Ectodermal cell (in vitro differentiated cells): ENCODE data around the gene STARD4.

Experiments used
- H3K27ac ChIP-seq: 2 replicates; pipeline ENCODE4 v1.7.0; 2013; ENCODE audit warnings: mild to moderate bottlenecking, low read depth, low read length; ENCODE audit not compliant: insufficient read depth, poor library complexity, severe bottlenecking
- H3K27me3 ChIP-seq: 2 replicates; pipeline ENCODE4 v1.7.0; 2013; ENCODE audit warnings: mild to moderate bottlenecking, low read length; ENCODE audit not compliant: insufficient read depth, control insufficient read depth, poor library complexity, severe bottlenecking
- H3K36me3 ChIP-seq: one replicate; pipeline ENCODE4 v1.7.0; 2013; ENCODE audit warnings: low read length; ENCODE audit not compliant: control insufficient read depth, insufficient read depth
- H3K4me1 ChIP-seq: one replicate; pipeline ENCODE4 v1.7.0; 2013; ENCODE audit warnings: low read length; ENCODE audit not compliant: control insufficient read depth, insufficient read depth
- H3K4me3 ChIP-seq: 2 replicates; pipeline ENCODE4 v1.7.0; 2013; ENCODE audit warnings: low read depth, low read length, control low read depth; ENCODE audit not compliant: insufficient read depth
- H3K9me3 ChIP-seq: 2 replicates; pipeline ENCODE4 v1.7.0; 2013; ENCODE audit warnings: mild to moderate bottlenecking, low read length, moderate library complexity; ENCODE audit not compliant: control insufficient read depth
- WGBS, 2 experiments: methylation state at CpG; one replicate each; pipeline ENCODE4 v1.1.7; 2013; ENCODE audit warnings: missing lambda C conversion rate in 2 of 2; 5-methylcytosine and 5-hydroxymethylcytosine counted together

Gene STARD4

GRCh38 chr5:111505096-111505495 lies 7.2 kb downstream of the STARD4 start:
- Histone ChIP-seq H3K4me3 (no peak overlapping the region), H3K4me1 (no peaks in the 10 kb centered on the region), H3K9me3 (no peaks in the 10 kb centered on the region), H3K27me3 (no peaks in the 10 kb centered on the region), H3K27ac (no peak overlapping the region), H3K36me3 (peaks cover 10% of the 10 kb centered on the region)
- WGBS, 2 experiments: 94 to 97% methylated on average over 1 of the region's 1 CpG

DNA sequence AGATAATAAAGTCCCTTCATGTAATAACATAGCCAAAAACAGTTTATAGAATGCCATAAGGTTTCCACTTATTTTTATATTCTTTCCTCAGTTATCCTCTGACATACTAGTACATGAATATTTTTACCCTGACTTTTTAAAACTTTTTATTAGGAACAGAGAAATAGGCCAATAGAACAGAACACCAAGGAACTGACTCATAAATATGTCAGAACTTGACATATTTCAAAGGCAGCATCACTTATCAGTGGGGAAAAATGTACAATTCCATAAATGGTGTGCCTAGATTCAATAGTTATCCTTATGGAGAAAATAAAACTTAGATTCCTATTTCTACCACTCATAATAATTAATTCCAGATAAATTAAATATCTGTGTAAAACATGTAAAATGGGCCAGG lies 9.4 kb downstream of the STARD4 start:
- Histone ChIP-seq H3K36me3 (peaks cover 16% of the 10 kb centered on the region), H3K4me3 (no peak overlapping the region), H3K4me1 (no peaks in the 10 kb centered on the region), H3K27me3 (no peaks in the 10 kb centered on the region), H3K27ac (no peak overlapping the region), H3K9me3 (no peaks in the 10 kb centered on the region)

DNA sequence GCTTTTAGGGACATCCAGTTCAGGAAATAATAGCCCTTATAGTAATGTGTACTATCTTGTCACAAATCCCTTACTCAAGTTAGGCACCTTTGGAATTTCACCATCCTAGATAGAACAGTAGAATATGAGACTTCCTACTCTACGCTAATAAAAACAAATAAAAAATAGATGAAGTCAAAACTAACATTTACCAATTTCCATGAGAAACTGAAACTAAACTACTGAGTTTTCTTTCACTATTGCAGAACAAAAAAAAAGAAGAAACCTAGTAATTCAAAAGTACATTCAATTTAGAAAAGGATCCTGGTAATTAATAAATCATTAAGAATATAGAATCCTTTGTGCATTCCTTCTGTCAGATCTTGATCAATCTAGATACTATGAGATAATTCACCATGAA lies 14.0 kb downstream of the STARD4 start:
- WGBS, 2 experiments: 100% methylated on average over 1 of the region's 1 CpG; no CpG with 5 or more reads in 1 of the 2 experiments
- no peaks in the 10 kb centered on the region for H3K27me3 ChIP-seq
- H3K4me1 ChIP-seq: no peaks in the 10 kb centered on the region
- no peaks in the 10 kb centered on the region for H3K9me3 ChIP-seq
- no peak overlapping the region for H3K27ac ChIP-seq
- H3K4me3 ChIP-seq: no peak overlapping the region
- H3K36me3 ChIP-seq: peaks cover 12% of the 10 kb centered on the region

DNA sequence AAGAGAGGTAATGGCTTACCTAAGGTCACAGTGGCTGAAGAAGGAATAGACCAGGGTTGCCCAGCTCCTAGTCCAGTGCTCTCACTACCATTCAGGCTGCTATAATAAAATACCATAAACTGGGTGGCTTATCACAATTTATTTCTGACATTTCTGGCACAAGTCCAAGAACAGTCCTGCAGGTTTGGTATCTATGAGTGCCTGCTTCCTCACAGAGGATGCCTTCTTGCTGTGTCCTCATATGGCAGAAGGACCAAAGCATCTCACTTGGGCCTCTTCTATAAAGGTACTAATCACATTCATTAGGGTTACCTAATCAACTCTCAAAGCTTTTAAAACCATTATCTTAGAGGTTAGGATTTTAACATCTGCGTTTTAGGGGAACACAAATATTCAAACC lies 17.2 kb downstream of the STARD4 start:
- no peak overlapping the region for H3K4me3 ChIP-seq
- no peaks in the 10 kb centered on the region for H3K9me3 ChIP-seq
- WGBS, 2 experiments: no CpG with 5 or more reads among the region's 1 CpG
- peaks cover 7% of the 10 kb centered on the region for H3K36me3 ChIP-seq
- H3K27me3 ChIP-seq: no peaks in the 10 kb centered on the region
- no peak overlapping the region for H3K27ac ChIP-seq
- no peaks in the 10 kb centered on the region for H3K4me1 ChIP-seq

DNA sequence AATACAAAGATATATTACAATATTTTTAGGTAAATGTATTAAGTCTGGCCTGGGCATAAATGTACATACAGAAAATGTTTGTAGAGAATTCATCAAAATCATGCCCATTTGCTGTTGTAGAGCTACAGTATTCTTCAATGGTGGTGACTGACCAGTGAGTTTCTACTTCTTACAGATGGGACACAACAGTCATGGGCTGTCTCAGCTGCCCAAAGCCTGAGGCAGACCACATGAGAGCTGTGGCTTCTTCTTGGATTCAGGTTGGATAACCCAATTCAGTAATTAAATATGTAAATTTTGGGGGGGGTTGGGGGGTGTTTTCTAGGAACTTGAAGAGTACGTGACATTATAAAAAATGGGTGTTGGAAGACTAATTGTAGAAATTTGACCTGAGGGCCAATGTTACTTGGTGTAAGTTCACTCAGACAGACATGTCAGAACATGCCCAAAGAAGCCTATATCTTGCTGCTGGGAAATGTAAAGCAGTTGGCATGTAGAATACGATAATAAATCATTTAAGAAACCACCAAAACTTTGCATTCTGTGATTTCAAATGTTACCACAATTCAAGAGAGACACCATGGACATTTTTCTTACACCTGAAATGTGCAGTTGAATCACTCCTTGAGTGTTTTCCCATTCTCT lies 17.9 kb downstream of the STARD4 start:
- no peaks in the 10 kb centered on the region for H3K27me3 ChIP-seq
- H3K4me3 ChIP-seq: no peak overlapping the region
- H3K27ac ChIP-seq: no peak overlapping the region
- H3K9me3 ChIP-seq: no peaks in the 10 kb centered on the region
- H3K36me3 ChIP-seq: peaks cover 3% of the 10 kb centered on the region
- H3K4me1 ChIP-seq: no peaks in the 10 kb centered on the region
- 88 to 94% methylated on average over 2 of the region's 2 CpGs for WGBS, 2 experiments

- H3K27ac ChIP-seq: no peak overlapping the region
- WGBS, 2 experiments: 91 to 96% methylated on average over 2 of the region's 2 CpGs
- H3K4me1 ChIP-seq: no peaks in the 10 kb centered on the region
- H3K36me3 ChIP-seq: no peaks in the 10 kb centered on the region
- H3K4me3 ChIP-seq: no peak overlapping the region
- H3K27me3 ChIP-seq: no peaks in the 10 kb centered on the region
- no peaks in the 10 kb centered on the region for H3K9me3 ChIP-seq
Measured at GRCh38 chr5:111493031-111493430, 19.3 kb downstream of the STARD4 start.

DNA sequence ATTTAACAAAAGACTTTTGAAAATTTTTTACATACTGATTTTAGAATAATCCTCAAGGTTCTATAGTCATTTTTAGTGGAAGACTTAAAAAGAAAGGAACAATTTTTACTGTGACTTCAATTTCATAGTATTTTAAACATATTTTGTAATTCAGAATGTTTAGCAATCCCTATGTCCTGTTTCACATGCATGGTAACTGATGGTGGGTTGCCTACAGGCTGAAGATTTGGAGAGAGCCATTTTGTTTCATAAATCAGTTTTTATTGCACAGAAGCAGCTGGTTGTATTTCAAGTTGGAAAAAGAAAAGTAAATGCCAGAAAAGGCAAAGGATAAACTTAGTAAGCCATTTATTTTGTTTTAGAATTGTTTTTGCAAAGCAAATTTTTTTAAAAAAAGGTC lies 24.0 kb downstream of the STARD4 start:
- Histone ChIP-seq H3K27ac (no peak overlapping the region), H3K4me3 (no peak overlapping the region), H3K27me3 (no peaks in the 10 kb centered on the region), H3K9me3 (no peaks in the 10 kb centered on the region), H3K36me3 (no peaks in the 10 kb centered on the region), H3K4me1 (no peaks in the 10 kb centered on the region)

GRCh38 chr5:111486926-111487325 lies 25.4 kb downstream of the STARD4 start:
- no peak overlapping the region for H3K4me3 ChIP-seq
- no peaks in the 10 kb centered on the region for H3K27me3 ChIP-seq
- H3K4me1 ChIP-seq: no peaks in the 10 kb centered on the region
- no peak overlapping the region for H3K27ac ChIP-seq
- no peaks in the 10 kb centered on the region for H3K9me3 ChIP-seq
- no peaks in the 10 kb centered on the region for H3K36me3 ChIP-seq

DNA sequence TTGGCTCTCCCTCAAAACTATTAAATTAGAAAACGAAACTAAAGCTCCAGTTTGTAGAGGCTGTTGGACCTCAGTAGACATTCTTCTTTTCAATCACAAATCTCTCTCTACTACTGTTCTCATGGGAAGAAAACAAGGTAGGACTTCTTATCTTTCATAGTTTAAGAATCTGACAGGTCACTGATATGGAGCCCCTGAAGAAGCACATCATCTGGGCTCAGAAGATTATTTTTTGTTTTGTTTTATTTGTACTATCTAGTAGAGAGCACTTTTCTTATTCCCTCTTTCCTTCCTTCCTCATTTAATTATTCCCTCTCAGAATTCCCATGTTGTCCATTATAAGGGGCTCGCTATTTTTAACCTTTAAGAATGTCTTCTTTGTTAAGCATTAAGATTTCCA lies 26.3 kb downstream of the STARD4 start:
- no peaks in the 10 kb centered on the region for H3K27me3 ChIP-seq
- no peaks in the 10 kb centered on the region for H3K4me1 ChIP-seq
- H3K4me3 ChIP-seq: no peak overlapping the region
- H3K36me3 ChIP-seq: no peaks in the 10 kb centered on the region
- WGBS, 2 experiments: 90 to 92% methylated on average over 1 to 2 of the region's 2 CpGs
- H3K27ac ChIP-seq: no peak overlapping the region
- no peaks in the 10 kb centered on the region for H3K9me3 ChIP-seq

- no peak overlapping the region for H3K27ac ChIP-seq
- no peaks in the 10 kb centered on the region for H3K36me3 ChIP-seq
- 77 to 80% methylated on average over 3 of the region's 4 CpGs for WGBS, 2 experiments
Measured at GRCh38 chr5:111480346-111480745, 32.0 kb downstream of the STARD4 start.

GRCh38 chr5:111478898-111479297 lies 33.4 kb downstream of the STARD4 start:
- Histone ChIP-seq H3K36me3 (no peaks in the 10 kb centered on the region), H3K27me3 (no peaks in the 10 kb centered on the region), H3K27ac (no peak overlapping the region), H3K4me3 (no peak overlapping the region), H3K9me3 (no peaks in the 10 kb centered on the region), H3K4me1 (no peaks in the 10 kb centered on the region)
- 89 to 90% methylated on average over 1 to 2 of the region's 2 CpGs for WGBS, 2 experiments

More at GRCh38 chr5:111480346-111480745, 32.0 kb downstream of the STARD4 start:
- Histone ChIP-seq H3K9me3 (no peaks in the 10 kb centered on the region), H3K4me1 (no peaks in the 10 kb centered on the region), H3K4me3 (no peak overlapping the region), H3K27me3 (no peaks in the 10 kb centered on the region)
